ENCODE measurements around the gene SBF1. TPM values are rescaled to one million over a fixed set of nuclear protein-coding genes. Genes with fewer than 3 reads are reported as not detected.

The SBF1 gene
- total and polyA plus RNA-seq, 5 donors, result 39.2 to 54.8 (median 53.4) TPM

DNA sequence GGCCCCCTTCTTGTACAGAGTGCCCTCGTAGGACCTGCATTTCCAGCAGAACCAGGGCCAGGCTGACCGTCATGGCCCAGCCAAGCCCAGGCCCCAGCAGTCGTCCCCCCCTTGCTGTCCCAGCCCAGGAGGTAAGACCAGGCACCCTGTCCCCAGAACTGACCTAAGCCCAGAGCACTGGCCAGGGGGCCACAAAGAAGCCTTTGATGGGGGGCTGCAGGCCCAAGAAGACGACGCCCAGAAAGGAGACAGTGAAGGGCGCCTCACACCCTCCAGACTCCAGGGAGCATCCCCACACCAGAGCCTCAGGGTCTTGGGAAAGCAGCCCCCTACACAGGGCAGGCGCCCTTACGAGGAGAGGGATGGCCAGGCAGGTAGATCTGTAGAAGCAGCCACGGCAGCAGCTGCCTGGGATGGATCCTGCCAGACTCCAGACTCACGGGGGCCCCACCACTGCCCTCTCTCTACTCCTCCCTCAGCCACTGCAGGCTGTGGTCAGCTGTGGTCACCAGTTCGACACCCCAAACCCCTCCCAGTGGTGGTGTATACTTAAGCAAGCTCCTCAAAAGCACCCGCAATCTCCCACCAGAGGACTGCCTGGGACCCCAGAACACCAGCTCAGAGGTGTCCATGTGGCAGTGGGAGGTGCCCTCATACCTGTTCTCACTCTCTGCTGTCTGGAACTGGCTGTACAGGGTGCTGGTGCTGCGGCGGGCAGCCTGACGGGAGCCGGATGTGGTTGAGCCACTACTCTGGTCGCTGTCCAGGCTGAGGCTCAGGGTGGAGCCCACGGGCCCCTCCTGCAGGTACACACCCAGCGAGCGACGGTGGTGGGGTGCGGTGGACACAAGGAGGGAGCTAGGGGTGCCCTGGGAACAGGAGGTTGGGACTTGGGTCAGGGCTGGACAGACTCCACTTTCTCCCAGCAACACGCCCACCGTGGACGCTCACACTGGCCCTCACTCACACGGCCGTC, 27.0 kb downstream of the SBF1 start:
- H3K4me1 ChIP-seq (ENCODE audit: control insufficient read depth, insufficient read depth, low read length), result no peaks in the 10 kb centered on the region
- no peak overlapping the region for H3K4me3 ChIP-seq (ENCODE audit: low read length)
- no peaks in the 10 kb centered on the region for H3K27me3 ChIP-seq (ENCODE audit: control insufficient read depth, insufficient read depth)
- intact Hi-C loops (cut with DNase I), result no loop called here
- WGBS, result 88% methylated on average over 27 of the region's 27 CpGs
- H3K9me3 ChIP-seq (ENCODE audit: control insufficient read depth, low read length), result no peaks in the 10 kb centered on the region
- no peak overlapping the region for H3K27ac ChIP-seq (ENCODE audit: low read length)
- peak in 1 of 2 donors; percentile 5 for ATAC-seq
- DNase-seq, result peak in 2 of 3 donors; percentile 53 to 60

DNA sequence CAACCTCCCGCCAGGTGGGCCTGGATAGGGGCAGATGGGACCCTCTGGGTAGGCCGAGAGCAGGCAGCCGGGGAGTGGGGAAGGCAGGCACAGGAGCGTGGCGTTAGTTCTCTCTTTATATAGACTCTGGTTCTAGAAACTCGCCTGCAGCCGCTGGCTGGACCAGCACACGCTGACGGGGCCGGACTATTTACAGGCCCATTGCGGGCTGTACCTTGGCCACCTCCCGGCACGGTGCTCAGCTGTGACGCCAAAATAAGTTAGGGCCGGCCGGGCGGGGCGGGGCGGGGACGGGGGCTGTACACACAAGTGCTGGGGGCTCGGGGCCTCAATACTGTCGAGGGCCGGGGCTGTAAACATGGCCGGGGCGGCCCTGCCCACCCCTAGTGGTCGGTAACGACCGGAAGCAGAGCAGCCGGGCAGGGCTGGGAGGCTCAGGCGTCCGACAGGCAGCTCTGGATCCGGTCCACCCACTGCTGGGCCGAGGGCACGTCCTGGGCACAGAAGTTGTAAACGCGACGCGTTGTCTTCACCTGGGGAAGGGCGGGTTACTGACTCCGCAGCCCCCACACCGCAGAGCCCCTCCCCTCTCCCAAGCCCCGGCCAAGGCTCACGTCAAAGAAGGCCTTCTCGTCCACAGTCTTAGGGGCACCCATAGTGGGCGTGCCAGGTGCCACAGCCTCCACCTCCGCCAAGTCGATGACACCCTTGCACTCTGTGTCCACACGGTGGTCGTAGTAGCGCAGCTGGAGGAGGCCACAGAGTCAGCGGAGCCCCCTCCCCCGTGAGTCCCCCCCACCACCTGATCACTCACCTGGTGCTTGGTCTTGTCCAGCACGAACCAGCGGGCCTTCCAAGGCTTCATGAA, 27.9 kb downstream of the SBF1 start:
- no peak overlapping the region for H3K27ac ChIP-seq (ENCODE audit: low read length)
- ATAC-seq (peak in 1 of 2 donors; percentile 12), DNase-seq (peak in 2 of 3 donors; percentile 51 to 73)
- H3K4me1 ChIP-seq (ENCODE audit: control insufficient read depth, insufficient read depth, low read length), result no peaks in the 10 kb centered on the region
- no peak overlapping the region for H3K4me3 ChIP-seq (ENCODE audit: low read length)
- H3K27me3 ChIP-seq (ENCODE audit: control insufficient read depth, insufficient read depth), result no peaks in the 10 kb centered on the region
- intact Hi-C loops (cut with DNase I), result no loop called here
- no peaks in the 10 kb centered on the region for H3K9me3 ChIP-seq (ENCODE audit: control insufficient read depth, low read length)
- WGBS, result 88% methylated on average over 54 of the region's 54 CpGs

DNA sequence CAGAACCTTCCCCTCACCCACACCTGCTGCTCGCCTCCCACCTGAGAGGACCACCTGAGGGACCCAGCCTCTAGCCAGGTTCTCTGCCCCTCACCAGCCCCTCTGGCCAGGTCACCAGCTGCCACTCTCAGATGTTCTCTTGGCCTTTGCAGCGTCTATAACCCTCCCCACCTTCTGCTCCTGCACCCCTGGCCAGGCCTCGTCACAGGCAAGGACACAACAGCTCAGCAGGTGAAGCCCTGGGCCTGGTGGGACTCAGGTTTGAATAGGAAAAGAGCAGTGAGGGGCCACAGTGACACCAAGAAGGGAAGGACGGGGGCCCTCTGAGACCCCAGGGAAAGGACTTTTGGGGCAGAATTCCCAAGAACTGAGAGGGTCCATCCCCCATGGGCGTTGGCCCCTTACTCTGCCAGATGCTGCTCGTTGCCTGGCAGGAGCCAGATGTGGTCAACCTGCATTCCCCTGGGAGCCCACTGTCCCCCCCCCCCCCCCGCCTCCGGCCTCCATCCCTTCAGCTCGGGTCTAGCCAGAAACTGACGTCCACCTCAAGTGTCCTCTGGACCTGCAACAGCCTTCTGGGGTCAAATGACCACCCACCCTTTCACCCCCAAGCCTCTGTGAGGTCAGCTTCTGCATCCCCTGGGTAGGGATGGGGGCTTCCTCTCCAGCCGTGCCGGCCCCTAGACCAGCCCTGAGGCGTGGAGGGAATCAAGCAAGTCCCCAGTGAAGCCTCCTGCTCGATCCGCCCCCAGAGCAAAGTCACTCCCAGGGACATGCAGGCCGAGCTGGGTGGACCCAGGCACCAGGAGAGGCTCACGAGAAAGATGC, 28.7 kb downstream of the SBF1 start:
- intact Hi-C loops (cut with DNase I), result no loop called here
- H3K4me3 ChIP-seq (ENCODE audit: low read length), result no peak overlapping the region
- 75% methylated on average over 17 of the region's 17 CpGs for WGBS
- no peaks in the 10 kb centered on the region for H3K27me3 ChIP-seq (ENCODE audit: control insufficient read depth, insufficient read depth)
- peak in 2 of 3 donors; percentile 51 to 60 for DNase-seq
- H3K27ac ChIP-seq (ENCODE audit: low read length), result no peak overlapping the region
- H3K4me1 ChIP-seq (ENCODE audit: control insufficient read depth, insufficient read depth, low read length), result no peaks in the 10 kb centered on the region
- H3K9me3 ChIP-seq (ENCODE audit: control insufficient read depth, low read length), result no peaks in the 10 kb centered on the region
- ATAC-seq, result no peak

DNA sequence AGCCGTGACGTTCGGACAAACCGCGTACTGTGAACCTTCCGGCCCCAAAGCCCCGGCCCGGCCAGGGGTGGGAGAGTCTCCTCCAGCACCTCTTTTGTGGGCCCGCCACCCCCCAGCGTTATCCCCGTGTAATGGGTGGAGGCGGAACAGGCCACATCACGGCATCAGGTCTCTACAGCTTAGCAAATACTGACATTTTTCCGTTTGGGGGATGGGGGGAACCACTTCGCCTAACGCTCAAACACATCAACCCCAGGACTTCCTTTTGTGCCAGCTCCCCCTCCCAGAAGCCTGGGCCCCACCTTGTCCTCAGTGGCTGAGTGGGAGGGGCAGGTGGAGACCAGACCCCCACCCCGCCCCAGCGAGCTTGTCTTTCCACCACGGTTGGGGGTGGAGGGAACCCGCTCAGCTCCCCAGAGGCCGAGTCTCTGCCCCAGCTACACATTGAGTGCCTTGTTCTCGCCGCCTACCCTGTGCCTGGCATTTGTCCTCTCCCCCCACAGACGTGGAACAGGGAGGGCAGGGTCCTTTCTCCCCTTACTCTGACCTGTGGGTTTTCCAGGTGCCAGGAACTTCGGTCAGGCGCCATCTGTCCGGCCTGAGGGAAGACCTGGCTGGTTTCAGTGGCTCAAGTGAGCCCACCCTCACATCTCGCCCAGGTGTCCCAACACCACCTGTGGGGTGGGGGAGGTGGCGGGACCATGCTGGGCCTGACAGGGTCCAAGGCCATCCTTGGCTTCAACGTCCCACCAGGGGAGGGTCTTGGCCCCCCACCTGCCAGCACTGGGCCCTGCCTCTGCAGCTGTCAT, 29.6 kb downstream of the SBF1 start:
- 74% methylated on average over 30 of the region's 30 CpGs for WGBS
- Histone ChIP-seq H3K9me3 (ENCODE audit: control insufficient read depth, low read length) (no peaks in the 10 kb centered on the region), H3K27me3 (ENCODE audit: control insufficient read depth, insufficient read depth) (no peaks in the 10 kb centered on the region), H3K4me3 (ENCODE audit: low read length) (no peak overlapping the region), H3K4me1 (ENCODE audit: control insufficient read depth, insufficient read depth, low read length) (no peaks in the 10 kb centered on the region), H3K27ac (ENCODE audit: low read length) (no peak overlapping the region)
- intact Hi-C loops (cut with DNase I), result no loop called here
- ATAC-seq (peak in 1 of 2 donors; percentile 2), DNase-seq (peak; percentile 22 to 56 (median 56))

DNA sequence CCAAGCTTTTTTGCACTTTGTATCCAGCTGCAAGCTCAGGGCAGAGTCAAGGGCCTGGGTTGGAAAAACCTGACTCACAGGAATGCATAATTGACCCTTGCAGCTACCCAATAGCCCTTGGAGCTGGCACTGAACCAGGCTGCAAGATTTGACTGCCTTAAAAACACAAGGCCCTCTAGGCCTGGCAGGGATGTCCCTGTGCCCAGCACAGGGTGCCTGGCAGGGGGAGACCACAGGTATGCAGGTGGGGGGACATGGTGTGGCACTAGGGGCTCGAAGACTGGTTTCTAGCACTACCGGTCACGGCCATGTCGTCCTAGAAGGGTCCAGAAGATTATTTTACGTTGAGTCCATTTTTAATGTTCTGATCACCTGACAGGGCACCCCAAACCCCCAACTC, 30.2 kb downstream of the SBF1 start:
- peak in 1 of 2 donors; percentile 4 for ATAC-seq
- 76% methylated on average over 5 of the region's 5 CpGs for WGBS
- DNase-seq, result peak; percentile 44 to 52 (median 47)
- H3K4me3 ChIP-seq (ENCODE audit: low read length), result no peak overlapping the region
- no peak overlapping the region for H3K27ac ChIP-seq (ENCODE audit: low read length)
- no peaks in the 10 kb centered on the region for H3K4me1 ChIP-seq (ENCODE audit: control insufficient read depth, insufficient read depth, low read length)
- H3K9me3 ChIP-seq (ENCODE audit: control insufficient read depth, low read length), result no peaks in the 10 kb centered on the region
- H3K27me3 ChIP-seq (ENCODE audit: control insufficient read depth, insufficient read depth), result no peaks in the 10 kb centered on the region
- intact Hi-C loops (cut with DNase I), result no loop called here

DNA sequence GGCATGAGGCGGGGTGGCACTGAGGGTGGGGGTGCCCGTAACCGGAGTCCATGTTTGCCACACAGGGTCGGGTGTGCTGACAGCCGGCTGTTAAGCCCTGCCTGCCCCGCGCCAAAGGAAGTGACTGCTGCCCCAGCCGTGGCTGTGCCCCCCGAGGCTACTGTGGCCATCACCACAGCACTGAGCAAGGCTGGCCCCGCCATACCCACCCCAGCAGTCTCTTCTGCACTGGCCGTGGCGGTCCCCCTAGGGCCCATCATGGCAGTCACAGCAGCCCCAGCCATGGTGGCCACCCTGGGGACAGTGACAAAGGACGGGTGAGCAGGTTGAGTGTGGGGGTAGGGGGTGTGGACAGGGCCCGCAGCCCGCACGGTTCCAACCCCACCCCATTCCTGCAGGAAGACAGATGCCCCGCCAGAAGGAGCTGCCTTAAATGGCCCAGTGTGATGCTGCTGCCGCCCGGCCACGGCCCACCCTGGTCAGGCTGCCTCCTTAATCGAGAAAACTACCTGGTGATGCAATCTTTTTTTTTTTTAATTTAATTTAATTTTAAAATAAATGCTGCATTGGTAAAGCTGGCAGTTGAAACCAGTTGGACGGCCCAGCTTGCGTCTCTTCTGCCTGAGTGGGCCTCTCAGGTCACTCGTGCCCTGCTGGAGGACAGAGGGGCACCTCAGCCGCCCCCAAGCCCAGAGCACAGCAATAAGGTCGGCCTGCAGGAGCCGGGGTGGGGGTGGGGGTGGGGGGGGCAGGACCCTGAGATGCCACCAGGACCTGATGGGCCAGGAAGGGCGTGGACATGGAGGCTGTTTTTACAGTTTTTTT, 30.8 kb downstream of the SBF1 start:
- Histone ChIP-seq H3K9me3 (ENCODE audit: control insufficient read depth, low read length) (no peaks in the 10 kb centered on the region), H3K27me3 (ENCODE audit: control insufficient read depth, insufficient read depth) (no peaks in the 10 kb centered on the region), H3K27ac (ENCODE audit: low read length) (no peak overlapping the region), H3K4me3 (ENCODE audit: low read length) (no peak overlapping the region), H3K4me1 (ENCODE audit: control insufficient read depth, insufficient read depth, low read length) (no peaks in the 10 kb centered on the region)
- DNase-seq (peak; percentile 17 to 55 (median 51)), ATAC-seq (peak; percentile 1 to 9)
- WGBS, result 75% methylated on average over 28 of the region's 28 CpGs
- intact Hi-C loops (cut with DNase I), result no loop called here

DNA sequence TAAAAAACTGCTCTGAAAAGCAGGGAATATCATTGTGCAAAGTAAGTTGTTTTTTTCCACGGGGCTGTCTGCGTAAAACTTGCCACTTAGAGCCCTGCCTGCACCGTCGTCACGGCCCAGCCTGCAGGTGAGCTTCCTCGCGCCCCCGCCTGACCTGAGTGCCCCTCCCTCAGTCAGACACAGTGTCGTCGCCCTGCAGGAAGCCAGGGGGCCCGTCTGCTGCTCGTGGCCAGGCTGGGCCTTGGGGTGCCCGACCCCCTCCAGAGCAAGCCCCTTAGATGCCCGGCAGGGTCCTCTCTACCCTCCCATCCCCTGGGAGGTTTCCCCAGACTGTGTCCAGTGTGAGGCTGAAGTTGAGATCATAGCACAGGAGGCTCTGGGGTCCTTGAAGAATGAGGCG, 31.6 kb downstream of the SBF1 start:
- intact Hi-C loops (cut with DNase I), result no loop called here
- DNase-seq (peak in 2 of 3 donors; percentile 38 to 65), ATAC-seq (no peak)
- no peaks in the 10 kb centered on the region for H3K9me3 ChIP-seq (ENCODE audit: control insufficient read depth, low read length)
- H3K4me1 ChIP-seq (ENCODE audit: control insufficient read depth, insufficient read depth, low read length), result no peaks in the 10 kb centered on the region
- 77% methylated on average over 15 of the region's 15 CpGs for WGBS
- H3K27me3 ChIP-seq (ENCODE audit: control insufficient read depth, insufficient read depth), result no peaks in the 10 kb centered on the region
- H3K4me3 ChIP-seq (ENCODE audit: low read length), result no peak overlapping the region
- no peak overlapping the region for H3K27ac ChIP-seq (ENCODE audit: low read length)

DNA sequence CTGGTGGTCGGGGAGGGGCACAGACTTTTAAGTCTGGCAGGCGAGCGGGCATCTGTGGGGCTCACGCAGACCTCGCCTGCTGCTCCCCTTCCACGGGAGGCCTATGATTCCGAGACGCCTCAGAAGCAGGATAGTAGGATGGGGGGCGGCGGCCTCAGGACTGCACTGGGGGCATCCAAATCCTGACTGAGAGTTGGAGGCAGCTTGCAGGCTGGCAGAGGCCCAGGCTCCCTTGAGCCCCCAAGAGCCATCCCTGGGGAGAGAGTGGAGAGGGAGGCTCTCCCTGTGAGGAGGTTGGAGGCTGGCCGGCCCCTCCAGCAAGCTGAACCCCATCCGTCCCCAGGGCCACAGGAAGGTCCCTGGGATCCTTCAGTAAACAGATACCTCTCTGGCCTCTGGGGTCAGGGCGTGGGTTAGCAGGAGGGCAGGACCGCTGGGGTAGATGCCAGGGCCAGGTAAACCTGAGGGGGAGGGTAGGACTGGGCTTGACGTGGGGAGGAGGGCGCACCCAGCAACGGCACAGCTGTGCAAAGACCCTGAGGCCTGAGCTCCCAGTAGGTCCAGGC, 33.3 kb downstream of the SBF1 start:
- intact Hi-C loops (cut with DNase I), result no loop called here
- H3K4me1 ChIP-seq (ENCODE audit: control insufficient read depth, insufficient read depth, low read length), result no peaks in the 10 kb centered on the region
- H3K4me3 ChIP-seq (ENCODE audit: low read length), result no peak overlapping the region
- no peaks in the 10 kb centered on the region for H3K27me3 ChIP-seq (ENCODE audit: control insufficient read depth, insufficient read depth)
- no peaks in the 10 kb centered on the region for H3K9me3 ChIP-seq (ENCODE audit: control insufficient read depth, low read length)
- ATAC-seq (no peak), DNase-seq (peak in 2 of 3 donors; percentile 34 to 59)
- no peak overlapping the region for H3K27ac ChIP-seq (ENCODE audit: low read length)
- WGBS, result 94% methylated on average over 17 of the region's 17 CpGs

DNA sequence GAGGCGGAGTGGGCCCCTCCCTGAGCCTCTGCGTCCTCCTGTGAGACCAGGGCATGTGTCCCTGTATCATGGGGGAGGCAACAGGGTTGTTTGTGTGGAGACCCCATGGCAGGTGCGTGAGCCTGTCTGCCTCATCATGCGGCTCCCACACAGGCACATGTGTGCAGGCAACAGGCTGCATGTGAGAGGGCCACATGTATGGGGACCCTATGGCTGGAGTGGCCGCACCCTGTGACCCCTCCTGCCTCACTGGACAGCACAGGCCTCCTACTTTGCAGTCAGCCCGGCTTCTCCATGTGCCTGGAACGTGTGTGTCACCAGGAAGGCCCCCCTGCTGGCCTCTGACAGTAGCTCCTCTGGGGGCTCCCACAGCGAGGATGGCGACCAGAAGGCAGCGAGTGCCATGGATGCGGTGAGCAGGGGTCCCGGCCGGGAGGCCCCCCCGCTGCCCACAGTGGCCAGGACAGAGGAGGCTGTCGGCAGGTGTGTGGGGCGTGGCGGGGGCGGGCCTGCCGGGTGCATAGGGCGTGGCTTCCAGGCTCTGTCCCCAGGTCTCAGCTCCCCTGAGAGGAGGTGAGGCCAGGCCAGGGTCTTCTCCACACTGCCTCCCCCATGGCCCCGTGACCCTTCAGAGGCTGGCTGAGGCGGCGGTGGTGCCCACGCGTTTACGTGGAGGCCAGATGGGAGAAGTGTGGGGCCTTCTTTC, 34.1 kb downstream of the SBF1 start:
- ATAC-seq (no peak), DNase-seq (peak in 2 of 3 donors; percentile 55 to 58)
- no peaks in the 10 kb centered on the region for H3K4me1 ChIP-seq (ENCODE audit: control insufficient read depth, insufficient read depth, low read length)
- H3K27ac ChIP-seq (ENCODE audit: low read length), result no peak overlapping the region
- no peaks in the 10 kb centered on the region for H3K9me3 ChIP-seq (ENCODE audit: control insufficient read depth, low read length)
- intact Hi-C loops (cut with DNase I), result no loop called here
- H3K4me3 ChIP-seq (ENCODE audit: low read length), result no peak overlapping the region
- 91% methylated on average over 26 of the region's 26 CpGs for WGBS
- H3K27me3 ChIP-seq (ENCODE audit: control insufficient read depth, insufficient read depth), result no peaks in the 10 kb centered on the region

Data from right cardiac atrium (tissue), 5 donors.